CD4-positive, CD25-positive, alpha-beta regulatory T cell (primary cell): ENCODE measurements around the gene F12. TPM values are rescaled to one million over a fixed set of nuclear protein-coding genes. Genes with fewer than 3 reads are reported as not detected.

Source experiments
- ATAC-seq, 2 donors: fragments of 150-1000 bp; cut with Tn5 transposase; one replicate each; pipeline ENCODE4 v1.10.0; 2021; ENCODE audit warnings: low read depth in 2 of 2, moderate number of reproducible peaks in 2 of 2, moderate library complexity in 1 of 2
- DNase-seq, 3 donors: peaks; one replicate each; pipeline versions ENCODE4 v3.0.0 to v3.0.0-alpha.2; 2012 to 2022; ENCODE audit warnings: mixed read lengths in 1 of 3
- H3K27ac ChIP-seq: one replicate; pipeline ENCODE4 v1.7.0; 2013; ENCODE audit warnings: mild to moderate bottlenecking, low read length; ENCODE audit not compliant: insufficient read depth, poor library complexity, severe bottlenecking
- H3K27me3 ChIP-seq: one replicate; pipeline ENCODE4 v1.7.0; 2013; ENCODE audit warnings: low read length; ENCODE audit not compliant: control insufficient read depth, insufficient read depth
- H3K36me3 ChIP-seq: one replicate; pipeline ENCODE4 v1.7.0; 2013; ENCODE audit warnings: mild to moderate bottlenecking, low read length, moderate library complexity; ENCODE audit not compliant: control insufficient read depth, insufficient read depth
- H3K4me1 ChIP-seq: 2 replicates; pipeline ENCODE4 v1.7.0; 2013; ENCODE audit warnings: mild to moderate bottlenecking, low read length; ENCODE audit not compliant: insufficient read depth, control insufficient read depth, poor library complexity, severe bottlenecking
- H3K4me3 ChIP-seq: one replicate; pipeline ENCODE4 v1.7.0; 2013; ENCODE audit warnings: low read depth, mild to moderate bottlenecking, low read length, moderate library complexity
- H3K9me3 ChIP-seq, 2 experiments: 1 replicate in 1 of 2; 2 replicates in 1 of 2; pipeline ENCODE4 v1.7.0; 2013; ENCODE audit warnings: low read length in 2 of 2, mild to moderate bottlenecking in 1 of 2, moderate library complexity in 1 of 2; ENCODE audit not compliant: control insufficient read depth in 2 of 2
- H3K27ac Mint-ChIP-seq, 3 donors: one replicate each; pipeline ENCODE4 v1.8.0; 2020 to 2022; ENCODE audit warnings: mild to moderate bottlenecking in 3 of 3, mixed read lengths in 3 of 3, moderate library complexity in 2 of 3
- H3K27me3 Mint-ChIP-seq: one replicate; pipeline ENCODE4 v1.8.0; 2022; ENCODE audit warnings: mild to moderate bottlenecking, mixed read lengths
- H3K36me3 Mint-ChIP-seq: one replicate; pipeline ENCODE4 v1.8.0; 2020; ENCODE audit warnings: mixed read lengths
- H3K4me1 Mint-ChIP-seq, 4 donors: one replicate each; pipeline ENCODE4 v1.8.0; 2020 to 2022; ENCODE audit warnings: mixed read lengths in 4 of 4, mild to moderate bottlenecking in 1 of 4
- H3K4me3 Mint-ChIP-seq, 4 donors: one replicate each; pipeline ENCODE4 v1.8.0; 2020 to 2022; ENCODE audit warnings: mild to moderate bottlenecking in 4 of 4, mixed read lengths in 4 of 4, moderate library complexity in 3 of 4
- H3K9me3 Mint-ChIP-seq, 7 donors: one replicate each; pipeline ENCODE4 v1.8.0; 2020 to 2022; ENCODE audit warnings: mixed read lengths in 7 of 7, mild to moderate bottlenecking in 3 of 7, moderate library complexity in 2 of 7
- polyA plus RNA-seq, 4 donors: library from polyadenylated mRNA; unstranded; fragments of 300-500 nt; fragmentation: Illumina TruSeq; gene quantifications; one replicate each; pipeline ENCODE4 v1.2.3, GENCODE V29; 2021
- total RNA-seq: library from RNA; stranded (reverse); gene quantifications from one replicate; pipeline ENCODE4 v1.2.3, GENCODE V29; 2022

F12 gene
- total and polyA plus RNA-seq, 5 donors from 2014 or later, result 0.16 to 0.94 (median 0.27) TPM; not detected in 1

- Mint-ChIP-seq H3K27ac (peak overlapping the region; percentile 89 to 96 (median 89)), H3K4me3 (peak overlapping the region; percentile 91 to 97 (median 94)), H3K9me3 (no peaks in the 10 kb centered on the region), H3K27me3 (no peaks in the 10 kb centered on the region), H3K4me1 (peaks cover 0 to 87% (median 35%) of the 10 kb centered on the region in 4 donors), H3K36me3 (peaks cover 19% of the 10 kb centered on the region)
- H3K27me3 ChIP-seq, result no peaks in the 10 kb centered on the region
- H3K4me3 ChIP-seq, result peak overlapping the region; percentile 32
- H3K27ac ChIP-seq, result peak overlapping the region; percentile 94
- peaks cover 96% of the 10 kb centered on the region for H3K4me1 ChIP-seq
- no peak for ATAC-seq
- no peak for DNase-seq
- H3K9me3 ChIP-seq, result no peaks in the 10 kb centered on the region
- peaks cover 59% of the 10 kb centered on the region for H3K36me3 ChIP-seq
Measured at GRCh38 chr5:177432143-177432838, 22.9 kb upstream of the F12 start.

GRCh38 chr5:177431317-177432142 lies 22.2 kb upstream of the F12 start:
- H3K27me3 ChIP-seq, result no peaks in the 10 kb centered on the region
- H3K4me1 Mint-ChIP-seq, result peaks cover 0 to 80% (median 36%) of the 10 kb centered on the region in 4 donors
- ATAC-seq (peak; percentile 36 to 48), DNase-seq (peak; percentile 62 to 96 (median 80))
- peaks cover 97% of the 10 kb centered on the region for H3K4me1 ChIP-seq
- no peaks in the 10 kb centered on the region for H3K9me3 ChIP-seq
- H3K4me3 ChIP-seq, result peak overlapping the region; percentile 55
- H3K27ac ChIP-seq, result peak overlapping the region; percentile 94
- no peaks in the 10 kb centered on the region for H3K27me3 Mint-ChIP-seq
- peaks cover 12% of the 10 kb centered on the region for H3K36me3 Mint-ChIP-seq
- no peaks in the 10 kb centered on the region for H3K9me3 Mint-ChIP-seq
- peaks cover 53% of the 10 kb centered on the region for H3K36me3 ChIP-seq
- peak overlapping the region; percentile 89 to 96 (median 95) for H3K27ac Mint-ChIP-seq
- peak overlapping the region; percentile 91 to 97 (median 94) for H3K4me3 Mint-ChIP-seq

GRCh38 chr5:177430972-177431316 lies 21.6 kb upstream of the F12 start:
- H3K4me1 Mint-ChIP-seq, result peaks cover 0 to 83% (median 39%) of the 10 kb centered on the region in 4 donors
- H3K27me3 ChIP-seq, result no peaks in the 10 kb centered on the region
- H3K9me3 Mint-ChIP-seq, result no peaks in the 10 kb centered on the region
- H3K27ac Mint-ChIP-seq, result peak overlapping the region; percentile 89 to 96 (median 95)
- DNase-seq, result no peak
- H3K36me3 ChIP-seq, result peaks cover 47% of the 10 kb centered on the region
- peaks cover 5% of the 10 kb centered on the region for H3K27me3 Mint-ChIP-seq
- peak overlapping the region; percentile 91 to 97 (median 94) for H3K4me3 Mint-ChIP-seq
- peaks cover 12% of the 10 kb centered on the region for H3K36me3 Mint-ChIP-seq
- no peaks in the 10 kb centered on the region for H3K9me3 ChIP-seq
- no peak for ATAC-seq
- H3K4me1 ChIP-seq, result peaks cover 93% of the 10 kb centered on the region
- no peak overlapping the region for H3K4me3 ChIP-seq
- peak overlapping the region; percentile 94 for H3K27ac ChIP-seq

GRCh38 chr5:177430140-177430951 lies 21.0 kb upstream of the F12 start:
- Mint-ChIP-seq H3K9me3 (no peaks in the 10 kb centered on the region), H3K27ac (peak overlapping the region; percentile 89 to 96 (median 95)), H3K36me3 (peaks cover 12% of the 10 kb centered on the region), H3K27me3 (peaks cover 5% of the 10 kb centered on the region), H3K4me1 (peaks cover 3 to 84% (median 43%) of the 10 kb centered on the region in 4 donors), H3K4me3 (peak overlapping the region; percentile 91 to 97 (median 94))
- Histone ChIP-seq H3K27me3 (no peaks in the 10 kb centered on the region), H3K27ac (peak overlapping the region; percentile 94), H3K4me3 (peak overlapping the region; percentile 83), H3K9me3 (no peaks in the 10 kb centered on the region), H3K36me3 (peaks cover 41% of the 10 kb centered on the region), H3K4me1 (peaks cover 93% of the 10 kb centered on the region)
- DNase-seq (no peak), ATAC-seq (no peak)

DNA sequence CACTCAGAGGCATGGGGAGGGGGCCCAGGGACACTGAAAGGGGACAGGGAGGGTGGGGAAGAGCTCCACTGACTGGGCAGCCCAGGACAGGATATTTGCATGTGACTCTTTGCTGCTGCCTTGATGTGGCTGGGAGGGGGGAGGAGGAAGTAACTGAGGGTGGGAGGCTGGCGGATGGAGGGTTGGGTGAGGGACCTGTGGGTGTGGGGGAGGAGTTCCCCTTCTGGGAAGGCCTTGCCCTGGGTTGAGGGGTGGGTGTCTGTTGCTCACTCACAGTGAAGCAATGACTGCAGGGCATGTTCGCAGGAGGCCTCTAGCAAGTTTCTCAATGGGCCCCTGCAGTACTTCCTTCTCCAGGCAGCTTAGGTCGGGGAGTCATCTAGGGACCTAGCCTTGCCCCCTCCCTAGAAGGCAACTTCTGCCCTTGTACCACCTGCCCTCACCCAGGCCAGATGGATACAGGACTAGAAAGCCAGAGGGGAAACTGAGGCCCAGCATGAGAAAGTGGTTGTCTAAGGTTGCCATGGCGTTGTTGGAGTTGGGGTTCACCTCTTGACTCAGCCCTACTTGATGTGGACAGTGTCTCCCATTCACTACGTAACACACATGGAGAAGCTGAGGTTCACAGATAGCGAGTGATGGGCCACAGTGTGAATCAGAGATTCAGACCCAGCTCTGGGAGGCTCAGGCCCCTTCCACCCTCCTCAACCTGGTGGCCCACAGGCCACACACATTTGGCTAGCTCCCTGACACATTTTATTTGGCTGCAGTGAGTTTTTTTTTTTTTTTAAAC lies 20.1 kb upstream of the F12 start:
- Histone ChIP-seq H3K36me3 (peaks cover 32% of the 10 kb centered on the region), H3K4me3 (peak overlapping the region; percentile 83), H3K27ac (peak overlapping the region; percentile 94), H3K9me3 (no peaks in the 10 kb centered on the region), H3K27me3 (no peaks in the 10 kb centered on the region), H3K4me1 (peaks cover 91% of the 10 kb centered on the region)
- Mint-ChIP-seq H3K9me3 (no peaks in the 10 kb centered on the region), H3K27me3 (peaks cover 5% of the 10 kb centered on the region), H3K4me1 (peaks cover 7 to 85% (median 46%) of the 10 kb centered on the region in 4 donors), H3K27ac (peak overlapping the region; percentile 89 to 96 (median 94)), H3K36me3 (peaks cover 10% of the 10 kb centered on the region), H3K4me3 (peak overlapping the region; percentile 91 to 97 (median 94))
- peak; percentile 26 for ATAC-seq
- peak; percentile 70 to 95 (median 79) for DNase-seq

DNA sequence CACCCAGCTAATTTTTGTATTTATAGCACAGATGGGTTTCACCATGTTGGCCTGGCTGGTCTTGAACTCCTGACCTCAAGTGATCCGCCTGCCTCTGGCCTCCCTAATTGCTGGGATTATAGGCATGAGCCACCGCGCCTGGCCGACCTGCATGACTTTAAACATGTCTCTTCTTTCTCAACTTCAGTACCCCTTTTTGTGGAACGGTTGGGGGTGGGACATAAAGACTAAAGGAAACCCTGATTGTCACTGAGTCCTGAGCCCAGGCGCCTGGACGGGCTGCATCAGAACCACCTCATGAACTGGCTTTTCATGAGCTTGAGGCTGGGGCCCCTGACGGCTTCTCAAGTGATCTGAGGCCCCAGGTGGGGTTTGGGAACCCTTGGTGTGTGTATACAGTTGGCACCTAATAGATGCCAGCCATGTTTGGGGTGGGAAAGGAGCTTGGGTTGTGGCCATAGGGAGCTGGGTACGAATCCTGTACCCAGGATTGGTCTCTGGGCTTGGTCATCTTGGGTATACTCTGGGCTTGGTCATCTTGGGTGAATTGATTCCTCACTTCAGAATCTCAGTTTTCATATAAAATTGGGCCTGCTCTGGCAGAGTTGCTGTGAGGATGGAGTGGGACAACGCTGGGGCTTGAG lies 19.3 kb upstream of the F12 start:
- H3K9me3 ChIP-seq, result no peaks in the 10 kb centered on the region
- Mint-ChIP-seq H3K36me3 (peaks cover 7% of the 10 kb centered on the region), H3K27ac (peak overlapping the region; percentile 89 to 96 (median 94)), H3K27me3 (peaks cover 5% of the 10 kb centered on the region), H3K9me3 (no peaks in the 10 kb centered on the region), H3K4me3 (peak overlapping the region; percentile 91 to 97 (median 94)), H3K4me1 (peaks cover 7 to 85% (median 44%) of the 10 kb centered on the region in 4 donors)
- H3K4me3 ChIP-seq, result peak overlapping the region; percentile 81
- H3K27ac ChIP-seq, result peak overlapping the region; percentile 94
- H3K36me3 ChIP-seq, result peaks cover 24% of the 10 kb centered on the region
- DNase-seq, result no peak
- no peaks in the 10 kb centered on the region for H3K27me3 ChIP-seq
- ATAC-seq, result no peak
- H3K4me1 ChIP-seq, result peaks cover 84% of the 10 kb centered on the region
